Peyer's patch (tissue), 4 donors: ENCODE data around the gene SENP5.

Source experiments
- CTCF ChIP-seq, 6 experiments: fragments of 450-650 bp in 4 of 6; fragments of 200-600 bp in 2 of 6; sonication (generic) in 1 of 6; IDR thresholded peaks; one replicate each; pipeline ENCODE4 v1.5.1; 2017 to 2019; ENCODE audit warnings: antibody characterized with exemption in 6 of 6, mild to moderate bottlenecking in 3 of 6, moderate library complexity in 1 of 6
- POLR2A ChIP-seq, 2 donors: fragments of 450-650 bp; IDR thresholded peaks; one replicate each; pipeline ENCODE4 v1.5.1; 2017; ENCODE audit warnings: antibody characterized with exemption in 2 of 2, mild to moderate bottlenecking in 2 of 2, moderate library complexity in 2 of 2

- TF ChIP-seq CTCF (IDR thresholded peaks at IDR 0.05) = no peak
- TF ChIP-seq POLR2A (IDR thresholded peaks at IDR 0.05) = no peak
Measured at GRCh38 chr3:196916995-196917394, 49.3 kb downstream of the SENP5 start.
